GM21360 (cell line): ENCODE data around the gene POLR2F.
"Not testable (repeated sequence)": the region's sequence is repeated elsewhere in the genome, so short reads cannot be mapped to it uniquely, and the experiment has no call there.

Source experiments
- ATAC-seq: cut with Tn5 transposase; IDR thresholded peaks from one replicate; pipeline ENCODE4 v1.9.1; 2021; ENCODE audit warnings: mild to moderate bottlenecking, moderate library complexity; ENCODE audit not compliant: unreplicated experiment

The POLR2F gene

DNA sequence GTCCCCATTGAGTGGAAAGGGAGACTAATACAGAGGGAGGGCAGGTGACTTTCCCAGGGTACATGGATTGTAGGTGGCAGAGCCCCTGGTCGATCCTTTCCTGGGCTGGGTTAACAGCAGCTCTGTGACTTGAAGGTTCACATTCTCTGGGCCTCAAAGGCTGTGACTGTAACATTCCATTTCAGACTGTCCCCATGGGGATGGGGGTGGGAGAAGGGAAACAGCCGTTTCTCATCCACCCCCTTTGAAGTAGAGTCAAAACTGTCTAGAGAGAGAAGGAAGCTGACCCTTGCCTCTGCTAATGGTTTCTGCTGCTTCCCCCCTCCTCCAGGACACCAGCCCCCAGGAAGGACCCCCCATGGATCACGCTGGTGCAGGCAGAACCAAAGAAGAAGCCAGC is 28.2 kb upstream of the POLR2F start:
- no peak for ATAC-seq

DNA sequence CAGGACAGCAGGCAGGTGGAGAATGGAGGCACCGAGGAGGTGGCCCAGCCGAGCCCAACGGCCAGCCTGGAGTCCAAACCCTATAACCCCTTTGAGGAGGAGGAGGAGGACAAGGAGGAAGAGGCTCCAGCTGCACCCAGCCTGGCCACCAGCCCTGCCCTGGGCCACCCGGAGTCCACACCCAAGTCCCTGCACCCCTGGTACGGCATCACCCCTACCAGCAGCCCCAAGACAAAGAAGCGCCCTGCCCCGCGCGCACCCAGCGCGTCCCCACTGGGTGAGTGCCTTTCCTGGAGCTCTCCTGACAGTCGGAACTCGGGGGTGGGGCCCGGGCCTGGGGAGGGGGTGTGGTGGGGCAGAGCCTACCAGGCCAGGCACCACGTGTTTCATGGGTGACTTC is 27.7 kb upstream of the POLR2F start:
- no peak for ATAC-seq

DNA sequence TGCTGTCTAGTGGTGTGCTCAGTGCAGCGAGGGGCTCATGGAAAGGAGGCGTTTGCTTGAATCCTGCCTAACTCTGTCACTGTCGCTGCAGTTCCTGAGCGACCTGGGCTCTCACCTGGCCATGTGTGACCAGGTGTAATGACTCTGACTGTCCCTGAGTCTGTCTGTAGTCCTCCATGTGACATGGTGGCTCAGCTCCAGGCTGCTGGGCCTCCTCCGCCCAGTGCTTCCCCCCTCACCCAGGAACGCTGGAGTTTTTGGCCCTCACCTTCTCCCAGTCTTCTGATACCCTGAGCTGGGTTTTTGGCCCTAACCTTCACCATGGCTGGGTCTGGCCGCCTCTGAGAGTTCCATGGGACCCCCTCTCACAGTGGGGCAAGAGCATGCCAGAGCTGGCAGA is 27.1 kb upstream of the POLR2F start:
- no peak for ATAC-seq

DNA sequence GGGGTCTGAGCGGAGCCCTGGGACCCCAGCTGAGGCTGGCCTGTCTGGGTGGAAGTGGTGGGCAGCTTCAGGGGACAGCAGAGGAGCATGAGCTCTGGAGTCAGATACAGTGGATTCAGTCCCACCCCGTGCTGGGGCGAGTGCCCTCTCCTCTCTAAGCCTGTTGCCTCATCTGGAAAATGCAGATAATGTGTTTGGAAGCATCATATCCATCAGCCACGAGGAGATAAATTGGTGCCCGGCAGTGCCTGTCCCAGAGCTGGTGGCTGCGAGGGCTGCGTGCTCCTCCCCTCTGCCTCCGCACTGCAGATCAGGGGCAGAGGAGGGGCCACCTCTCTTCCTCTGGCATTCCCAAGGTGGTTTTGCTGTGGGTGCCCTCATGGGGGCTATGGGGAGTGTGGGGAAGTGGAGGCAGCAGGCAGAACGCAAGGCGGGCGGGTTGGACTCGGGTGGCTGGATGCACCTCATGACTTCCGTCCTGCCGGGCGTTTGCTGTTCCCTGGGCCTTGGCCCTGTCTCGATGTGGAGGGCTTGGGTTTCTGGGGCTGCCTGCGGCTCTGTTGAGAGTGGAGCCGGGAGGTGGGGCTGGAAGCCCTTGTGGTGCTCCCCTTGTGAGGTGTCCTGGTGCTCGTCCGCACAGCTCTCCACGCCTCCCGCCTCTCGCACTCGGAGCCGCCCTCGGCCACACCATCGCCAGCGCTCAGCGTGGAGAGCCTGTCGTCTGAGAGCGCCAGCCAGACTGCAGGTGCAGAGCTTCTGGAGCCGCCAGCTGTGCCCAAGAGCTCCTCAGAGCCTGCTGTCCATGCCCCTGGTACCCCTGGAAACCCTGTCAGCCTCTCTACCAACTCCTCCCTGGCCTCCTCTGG is 26.5 kb upstream of the POLR2F start:
- ATAC-seq: no peak

DNA sequence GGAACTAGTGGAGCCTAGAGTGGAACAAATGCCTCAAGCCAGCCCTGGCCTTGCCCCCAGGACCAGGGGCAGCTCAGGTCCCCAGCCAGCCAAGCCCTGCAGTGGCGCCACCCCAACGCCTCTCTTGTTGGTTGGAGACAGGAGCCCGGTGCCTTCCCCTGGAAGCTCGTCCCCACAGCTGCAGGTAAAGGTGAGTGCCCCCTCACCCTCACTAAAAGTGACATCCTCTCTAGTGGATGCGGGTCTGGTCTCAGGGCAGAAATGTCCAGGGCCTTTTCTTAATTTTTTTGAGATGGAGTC is 25.9 kb upstream of the POLR2F start:
- no peak for ATAC-seq

DNA sequence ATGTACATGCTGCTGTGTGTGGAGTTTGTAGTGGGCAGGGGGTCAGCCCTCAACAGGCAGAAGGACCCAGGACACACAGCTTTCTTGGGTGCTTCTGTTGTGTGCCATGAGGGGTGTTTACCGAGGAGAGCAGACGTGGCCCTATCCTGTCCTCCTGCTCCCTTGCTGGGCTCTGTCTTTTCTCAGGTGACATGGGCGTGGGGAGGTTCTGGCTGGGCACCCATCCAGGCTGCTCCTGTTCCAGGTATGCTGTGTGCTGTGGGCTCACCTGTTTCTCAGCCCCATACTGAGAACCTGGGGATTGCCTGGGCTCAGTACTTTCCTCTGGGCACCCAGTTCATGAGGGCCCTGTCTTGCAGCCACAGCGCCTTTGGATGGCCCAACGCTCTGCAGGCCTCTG is 24.1 kb upstream of the POLR2F start:
- no peak for ATAC-seq

DNA sequence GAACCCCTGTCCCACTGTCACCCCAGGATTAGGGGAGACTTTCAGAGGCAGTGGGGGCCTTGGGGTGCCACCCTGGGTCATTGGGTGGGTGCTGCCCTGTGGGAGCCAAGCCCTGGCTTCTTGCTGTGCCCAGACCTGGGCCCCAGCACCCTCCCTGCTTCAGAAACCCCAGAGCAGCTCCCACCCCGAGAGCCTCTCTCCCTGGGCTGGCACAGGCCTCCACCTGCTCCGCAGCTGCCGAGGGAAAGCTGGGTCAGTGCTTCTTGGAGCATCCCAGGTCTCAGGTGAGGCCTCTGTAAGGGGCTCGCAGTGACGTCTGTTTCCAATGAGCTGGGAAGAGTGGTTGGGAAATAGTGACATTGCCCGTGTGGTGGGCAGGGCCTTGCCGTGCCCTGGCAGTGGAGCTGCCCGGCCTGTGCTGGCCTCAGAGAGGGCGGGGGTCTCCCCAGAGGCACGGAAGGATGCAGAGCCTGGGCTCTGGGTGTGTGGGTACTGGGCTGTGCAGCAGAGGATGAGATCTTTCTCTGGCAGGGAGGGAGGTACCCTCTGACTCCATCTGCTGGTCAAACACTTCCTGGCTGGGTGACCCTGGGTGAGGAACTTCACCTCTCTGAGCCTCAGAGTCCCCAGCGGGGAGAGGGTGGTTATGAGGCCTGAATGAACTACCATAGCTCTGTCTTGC is 23.1 kb upstream of the POLR2F start:
- ATAC-seq: no peak

DNA sequence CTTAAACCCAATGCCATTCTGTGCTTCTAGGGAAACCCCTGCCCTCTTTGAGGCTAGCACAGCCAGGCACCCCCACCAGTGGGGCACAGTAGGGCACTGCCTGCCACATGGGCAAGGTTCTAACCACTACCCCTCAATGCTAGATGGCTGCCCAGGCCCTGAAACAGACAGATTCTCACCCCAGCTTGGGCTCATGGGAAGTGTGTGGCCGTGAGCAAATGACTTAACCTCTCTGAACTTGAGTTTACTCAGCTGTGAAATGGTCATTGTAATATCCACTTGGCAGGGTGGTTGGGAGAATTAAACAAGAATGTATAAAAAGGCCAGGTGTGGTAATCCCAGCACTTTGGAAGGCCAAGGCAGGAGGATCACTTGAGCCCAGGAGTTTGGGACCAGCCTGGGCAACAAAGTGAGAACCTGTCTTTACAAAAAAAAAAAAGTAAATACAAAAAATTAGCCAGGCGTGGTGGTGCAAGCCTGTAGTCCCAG is 22.5 kb upstream of the POLR2F start:
- ATAC-seq: no peak

DNA sequence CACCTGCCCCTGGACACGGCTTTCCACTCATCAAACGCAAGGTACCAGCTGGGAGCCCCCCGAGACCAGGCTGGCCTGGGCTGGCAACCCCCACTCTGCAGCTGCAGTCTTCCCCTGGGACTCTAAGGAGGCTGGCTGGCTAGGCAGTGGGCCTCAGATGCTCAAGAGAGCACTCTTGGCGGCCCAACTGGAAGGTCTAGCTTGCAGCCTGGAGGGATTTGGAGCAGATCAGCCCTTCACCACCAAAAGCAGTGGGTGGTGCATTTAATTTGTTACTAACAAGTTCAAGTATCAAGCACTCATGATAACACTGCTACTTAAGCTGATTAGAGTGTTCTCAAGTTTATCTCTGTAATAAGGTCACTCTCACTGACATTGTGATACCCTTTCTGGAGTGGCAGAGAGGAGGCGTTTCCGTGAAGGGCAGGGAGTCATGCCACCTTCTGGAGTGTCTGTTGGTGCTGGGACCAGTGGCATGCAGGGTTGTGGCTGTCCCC is 21.6 kb upstream of the POLR2F start:
- no peak for ATAC-seq

DNA sequence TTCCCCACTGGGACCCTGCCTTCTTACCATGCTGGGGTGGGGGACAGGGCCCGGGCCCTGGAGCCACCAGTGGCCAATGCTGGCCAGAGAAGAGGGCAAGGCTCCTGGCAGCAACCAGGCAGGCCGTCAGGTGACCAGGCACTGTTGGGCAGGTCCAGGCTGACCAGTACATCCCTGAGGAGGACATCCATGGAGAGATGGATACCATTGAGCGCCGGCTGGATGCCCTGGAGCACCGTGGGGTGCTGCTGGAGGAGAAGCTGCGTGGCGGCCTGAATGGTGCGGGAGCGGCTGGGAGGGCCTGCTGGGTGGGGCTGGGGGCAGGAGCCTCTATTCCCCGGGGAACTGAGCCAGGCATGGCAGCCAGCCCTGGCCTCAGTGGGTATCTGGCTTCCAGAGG is 21.1 kb upstream of the POLR2F start:
- ATAC-seq: no peak

DNA sequence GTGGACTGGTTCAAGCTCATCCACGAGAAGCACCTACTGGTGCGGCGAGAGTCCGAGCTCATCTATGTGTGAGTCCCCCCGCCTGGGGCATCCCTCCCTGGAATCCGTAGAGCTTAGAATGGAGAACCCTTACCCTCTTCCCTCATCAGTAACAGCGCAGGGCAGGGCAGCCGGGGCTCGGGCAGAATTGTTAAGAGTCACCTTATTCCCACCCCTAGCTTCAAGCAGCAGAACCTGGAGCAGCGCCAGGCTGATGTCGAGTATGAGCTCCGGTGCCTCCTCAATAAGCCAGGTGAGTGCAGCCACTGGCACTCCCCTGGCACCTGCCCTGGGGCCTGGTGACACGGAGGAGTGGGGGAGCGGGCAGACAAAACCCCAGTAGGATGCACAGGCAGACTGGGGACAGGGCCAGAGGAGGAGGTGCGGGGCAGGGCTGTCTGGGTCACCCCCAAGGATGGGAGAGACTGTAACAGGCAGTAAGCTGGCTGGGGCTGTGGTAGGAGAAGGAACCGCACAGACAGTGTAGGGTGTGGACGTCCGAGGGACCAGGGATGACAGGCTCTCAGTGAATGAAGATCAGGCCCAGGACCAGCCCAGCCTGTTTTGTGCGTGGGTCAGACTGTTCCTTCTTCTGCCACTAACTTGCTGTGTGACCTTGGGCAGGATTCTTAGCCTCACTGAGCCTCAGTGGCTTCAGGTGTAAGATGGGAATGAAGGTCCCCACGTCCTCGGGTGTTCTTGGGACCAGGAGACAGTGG is 20.5 kb upstream of the POLR2F start:
- no peak for ATAC-seq

DNA sequence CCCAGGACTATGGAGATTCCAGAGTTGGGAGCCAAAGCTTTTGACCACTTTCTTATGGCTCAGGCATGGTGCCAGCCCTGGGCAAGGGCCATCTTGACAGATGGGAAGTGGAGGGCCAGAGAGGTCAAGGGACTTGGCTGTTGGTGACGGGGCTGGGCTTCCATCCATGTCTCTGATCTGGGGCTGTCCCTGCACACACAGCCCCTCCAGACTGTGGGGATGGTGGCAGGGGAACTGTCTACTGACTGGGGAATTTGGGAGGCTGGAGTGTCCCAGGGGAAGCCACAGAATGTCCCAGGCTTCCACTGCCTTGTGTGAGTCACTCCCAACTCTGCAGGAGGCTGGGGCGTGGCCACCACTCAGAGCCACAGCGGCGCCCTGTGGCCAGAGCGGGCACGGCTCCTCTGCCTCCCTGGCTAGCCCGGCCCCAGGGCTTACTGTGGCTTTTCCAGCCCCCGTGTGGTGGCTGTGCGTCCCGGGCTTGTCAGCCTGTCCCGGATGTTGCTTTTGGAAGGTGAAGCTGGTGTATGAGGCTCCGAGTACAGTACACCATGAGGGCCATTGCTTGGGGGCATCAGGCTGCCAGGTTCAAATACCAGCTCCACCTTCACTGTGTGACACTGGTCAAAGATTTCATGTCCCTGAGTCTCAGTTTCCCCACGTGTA is 19.7 kb upstream of the POLR2F start:
- ATAC-seq: peak; percentile 64

DNA sequence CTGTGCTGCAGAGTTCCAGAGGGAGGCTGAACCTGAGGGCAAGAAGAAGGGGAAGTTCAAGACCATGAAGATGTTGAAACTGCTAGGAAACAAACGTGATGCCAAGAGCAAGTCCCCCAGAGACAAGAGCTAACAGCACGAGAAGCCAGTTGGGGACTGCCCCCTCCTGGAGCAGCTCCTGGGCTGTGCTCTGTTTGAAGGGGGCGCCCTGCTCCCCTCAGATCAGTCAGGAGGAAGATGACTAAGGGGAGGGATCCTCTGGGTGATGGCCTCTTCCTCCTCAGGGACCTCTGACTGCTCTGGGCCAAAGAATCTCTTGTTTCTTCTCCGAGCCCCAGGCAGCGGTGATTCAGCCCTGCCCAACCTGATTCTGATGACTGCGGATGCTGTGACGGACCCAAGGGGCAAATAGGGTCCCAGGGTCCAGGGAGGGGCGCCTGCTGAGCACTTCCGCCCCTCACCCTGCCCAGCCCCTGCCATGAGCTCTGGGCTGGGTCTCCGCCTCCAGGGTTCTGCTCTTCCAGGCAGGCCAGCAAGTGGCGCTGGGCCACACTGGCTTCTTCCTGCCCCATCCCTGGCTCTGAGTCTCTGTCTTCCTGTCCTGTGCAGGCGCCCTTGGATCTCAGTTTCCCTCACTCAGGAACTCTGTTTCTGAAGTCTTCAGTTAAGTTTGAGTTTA is 12.7 kb upstream of the POLR2F start:
- no peak for ATAC-seq

DNA sequence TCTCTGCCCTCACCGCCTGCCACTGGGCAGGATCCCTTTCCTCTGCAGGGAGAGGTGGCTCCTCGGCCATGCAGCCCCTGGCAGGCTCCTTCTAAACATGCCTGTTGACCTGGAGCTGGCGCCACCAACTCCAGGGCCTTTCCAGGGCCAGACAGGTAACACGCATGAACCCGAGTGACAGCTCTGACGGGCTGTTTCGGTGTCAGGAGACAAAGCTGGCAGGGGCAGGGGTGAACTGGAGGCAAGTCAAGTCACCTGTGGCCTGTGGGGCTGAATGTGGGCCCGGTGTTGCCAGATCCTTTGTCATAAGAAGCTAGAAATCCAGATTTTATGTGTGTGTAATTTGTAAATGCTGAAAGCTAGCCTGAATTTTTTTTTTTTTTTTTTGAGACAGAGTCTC is 11.4 kb upstream of the POLR2F start:
- no peak for ATAC-seq

DNA sequence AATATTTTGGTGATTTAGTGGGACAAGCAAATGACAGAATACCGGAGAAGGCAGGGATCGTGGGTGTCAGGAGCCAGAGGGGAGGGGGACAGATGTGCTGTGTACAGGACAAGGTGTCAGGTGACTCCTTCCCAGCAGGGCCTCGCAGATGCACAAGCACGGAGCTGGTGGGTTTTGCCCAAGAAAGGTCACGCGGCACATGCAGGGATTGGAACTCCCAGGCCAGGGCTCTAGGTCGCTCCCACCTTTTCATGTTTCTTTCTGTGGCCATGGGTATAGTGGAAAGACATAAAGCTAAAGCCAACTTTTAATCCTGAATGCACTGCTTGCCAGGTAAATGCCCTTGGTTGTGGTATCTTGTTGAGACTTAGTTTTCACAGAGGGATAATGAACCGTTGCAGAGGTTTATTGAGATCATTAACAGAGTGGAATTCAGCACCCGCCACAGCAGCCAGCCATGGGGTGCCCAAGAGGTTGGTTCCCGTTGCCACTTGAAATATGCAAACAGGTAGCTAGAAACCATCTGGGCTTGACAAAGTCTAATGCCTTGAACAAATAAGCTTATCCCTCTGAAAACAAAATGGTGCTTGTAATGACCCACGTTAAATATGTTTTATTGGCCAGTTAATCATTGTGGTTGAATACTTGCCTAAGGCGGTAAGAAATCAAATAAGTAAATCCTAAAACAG is 10.2 kb upstream of the POLR2F start:
- no peak for ATAC-seq

DNA sequence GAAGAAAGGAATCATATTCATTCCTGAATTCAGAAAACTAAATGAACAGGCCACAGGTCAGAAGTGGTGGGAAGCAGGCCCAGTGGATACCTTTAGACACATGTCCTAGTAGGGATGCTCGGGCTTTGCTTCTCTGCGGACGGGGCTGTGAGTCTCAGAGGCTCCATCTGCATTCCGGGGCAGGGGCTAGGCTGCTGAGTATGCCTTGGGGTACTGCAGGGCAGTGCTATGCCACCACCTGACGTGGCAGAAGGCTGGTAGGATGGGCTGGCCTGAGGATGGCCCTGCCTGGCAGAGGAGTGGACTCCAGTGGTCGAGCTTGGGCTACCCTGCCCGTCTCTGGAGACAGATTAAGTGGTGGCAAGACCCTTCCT is 9.7 kb upstream of the POLR2F start:
- no peak for ATAC-seq

DNA sequence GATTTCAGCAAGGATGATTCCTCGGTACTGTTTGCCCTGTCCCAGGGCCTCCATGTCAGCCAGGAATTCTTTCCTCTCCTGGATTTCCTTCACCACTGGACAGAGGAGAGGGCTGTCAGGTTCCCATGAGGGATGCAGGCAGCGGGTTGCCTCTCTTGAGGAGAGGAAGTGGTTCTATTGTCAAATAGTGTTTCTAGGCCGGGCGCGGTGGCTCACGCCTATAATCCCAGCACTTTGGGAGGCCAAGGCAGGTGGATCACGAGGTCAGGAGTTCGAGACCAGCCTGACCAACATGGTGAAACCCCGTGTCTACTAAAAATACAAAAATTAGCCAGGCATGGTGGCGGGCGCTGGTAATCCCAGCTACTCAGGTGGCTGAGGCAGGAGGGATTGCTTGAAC is 9.1 kb upstream of the POLR2F start:
- ATAC-seq: not testable (repeated sequence)

DNA sequence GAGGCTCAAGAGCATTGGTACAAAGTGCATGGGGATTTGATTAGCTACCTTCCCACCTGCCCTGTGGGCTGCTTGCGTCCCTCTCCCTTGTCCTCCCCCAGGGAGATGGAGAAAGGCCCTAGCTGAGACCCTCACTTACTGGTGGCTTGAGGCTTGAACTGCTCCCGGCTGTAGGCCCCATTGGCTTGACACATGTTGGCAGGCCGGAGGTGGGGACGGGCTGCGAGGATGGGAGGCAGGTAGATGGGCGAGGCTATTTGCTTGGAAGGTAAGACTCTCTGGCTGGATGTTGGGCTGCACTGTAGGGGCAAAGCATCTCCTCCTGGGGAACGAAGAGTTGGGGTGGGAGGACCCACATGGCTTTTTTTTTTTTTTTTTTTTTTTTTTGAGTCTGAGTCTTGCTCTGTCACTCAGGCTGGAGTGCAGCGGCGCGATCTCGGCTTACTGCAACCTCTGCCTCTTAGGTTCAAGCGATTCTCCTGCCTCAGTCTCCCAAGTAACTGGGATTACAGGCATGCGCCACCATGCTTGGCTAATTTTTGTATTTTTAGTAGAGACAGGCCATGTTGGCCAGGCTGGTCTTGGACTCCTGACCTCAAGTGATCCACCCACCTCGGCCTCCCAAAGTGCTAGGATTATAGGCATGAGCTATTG is 6.2 kb upstream of the POLR2F start:
- not testable (repeated sequence) for ATAC-seq

DNA sequence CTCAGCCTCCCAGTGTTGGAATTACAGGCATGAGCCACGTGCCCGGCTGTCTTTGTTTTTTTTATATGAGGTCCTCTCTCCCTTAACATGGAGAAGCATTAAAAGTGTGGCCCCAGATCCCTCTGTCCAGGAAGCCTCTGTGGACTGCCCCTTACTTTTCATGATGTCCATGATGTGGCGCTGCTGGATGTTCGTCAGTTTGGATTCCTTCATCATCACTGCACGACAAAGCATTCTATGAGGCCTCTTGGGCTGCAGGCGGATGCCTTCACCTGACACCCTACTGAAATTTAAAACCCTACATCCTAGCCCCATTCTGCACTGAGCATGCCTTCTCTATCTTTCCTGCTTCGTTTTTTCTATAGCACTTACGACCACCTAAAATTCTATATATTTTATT is 2.2 kb upstream of the POLR2F start:
- ATAC-seq: no peak
